HepG2 (cell line): ENCODE measurements around the gene PTPN12. TPM values are rescaled to one million over a fixed set of nuclear protein-coding genes. Genes with fewer than 3 reads are reported as not detected.

Experiments
- ATAC-seq: fragments of 200-7000 bp; cut with Tn5 transposase; 3 replicates; pipeline ENCODE4 v1.9.1; 2020; ENCODE audit warnings: mild to moderate bottlenecking, moderate library complexity
- BruUV-seq: library from RNA; stranded (reverse); fragments of 400-500 nt; replicated peaks from 2 replicates; lab custom pipeline; 2021; lab: Mats Ljungman, UMichigan
- CTCF ChIA-PET: fragments of 300-600 bp; formaldehyde crosslinking; extraction: SDS; loops from one replicate; lab custom pipeline; 2021; ENCODE audit warnings: low total read pairs, inconsistent platforms, low intra/inter-chr PET ratio; lab: Yijun Ruan, JAX
- POLR2A ChIA-PET: fragments of 350-600 bp; sonication (Branson Sonifier 250); formaldehyde crosslinking; loops from one replicate; lab custom pipeline; 2020; ENCODE audit warnings: antibody characterized with exemption, inconsistent platforms; lab: Yijun Ruan, JAX
- DNase-seq: peaks from one replicate; pipeline ENCODE4 v3.0.0-alpha.2; 2015; ENCODE audit warnings: low spot score
- FAIRE-seq: peaks from 3 replicates; lab custom pipeline; 2011; peaks lifted over from hg19 to GRCh38; lab: Jason Lieb, UNC
- H2AFZ ChIP-seq: one replicate; pipeline ENCODE4 v1.6.1; 2011; ENCODE audit warnings: low read length, inconsistent platforms
- H3K27ac ChIP-seq: fragments of 300-600 bp; 3 replicates; pipeline ENCODE4 v1.8.0; 2011; ENCODE audit warnings: mixed run types, mild to moderate bottlenecking, mixed read lengths, low read length, inconsistent platforms; ENCODE audit not compliant: insufficient read depth; ENCODE audit errors: extremely low read length
- H3K27me3 ChIP-seq, 2 experiments: fragments of 200-600 bp in 1 of 2; 2 replicates in 1 of 2; 3 replicates in 1 of 2; pipeline versions ENCODE4 v1.6.0 to v1.8.0; 2011; ENCODE audit warnings: low read length in 2 of 2, mild to moderate bottlenecking in 2 of 2, moderate library complexity in 2 of 2, inconsistent platforms in 1 of 2; ENCODE audit not compliant: insufficient read depth in 2 of 2, control insufficient read depth in 1 of 2
- H3K36me3 ChIP-seq, 2 experiments: fragments of 200-600 bp in 1 of 2; replicated peaks in 1 of 2; 2 replicates in 1 of 2; 3 replicates in 1 of 2; pipeline versions ENCODE4 v1.5.1 to v1.8.0; 2011; ENCODE audit warnings: low read length in 2 of 2, inconsistent platforms in 1 of 2; ENCODE audit not compliant: insufficient read depth in 2 of 2, control insufficient read depth in 1 of 2
- H3K4me1 ChIP-seq: 2 replicates; pipeline ENCODE4 v1.5.1; 2012; ENCODE audit warnings: low read length, inconsistent platforms; ENCODE audit not compliant: insufficient read depth
- H3K4me2 ChIP-seq: 2 replicates; pipeline ENCODE4 v1.6.0; 2011; ENCODE audit warnings: low read depth, low read length, inconsistent platforms
- H3K4me3 ChIP-seq, 3 experiments: fragments of 200-600 bp in 1 of 3; sonication (generic), shearing (Covaris generic) in 1 of 3; replicated peaks in 1 of 3; 2 replicates each; pipeline ENCODE4 v1.5.1; 2011 to 2016; ENCODE audit warnings: low read length in 3 of 3, inconsistent platforms in 2 of 3, low read depth in 2 of 3, mild to moderate bottlenecking in 2 of 3, control low read depth in 1 of 3, mixed read lengths in 1 of 3; ENCODE audit not compliant: insufficient read depth in 1 of 3
- H3K79me2 ChIP-seq: one replicate; pipeline ENCODE4 v1.6.1; 2011; ENCODE audit warnings: low read length, inconsistent platforms; ENCODE audit not compliant: insufficient read depth
- H3K9ac ChIP-seq: 2 replicates; pipeline ENCODE4 v1.6.0; 2011; ENCODE audit warnings: mild to moderate bottlenecking, low read depth, low read length, inconsistent platforms; ENCODE audit not compliant: insufficient read depth
- H3K9me3 ChIP-seq: 2 replicates; pipeline ENCODE4 v1.5.1; 2012; ENCODE audit warnings: mild to moderate bottlenecking, low read length
- H4K20me1 ChIP-seq: 2 replicates; pipeline ENCODE4 v1.6.0; 2011; ENCODE audit warnings: inconsistent platforms, mild to moderate bottlenecking, low read length, moderate library complexity; ENCODE audit not compliant: insufficient read depth
- ATF1 ChIP-seq: IDR thresholded peaks from 2 replicates; pipeline ENCODE4 v1.6.1; 2016; ENCODE audit warnings: mild to moderate bottlenecking, control low read depth
- HOXD1 ChIP-seq: sonication (generic); formaldehyde crosslinking; IDR thresholded peaks from 2 replicates; pipeline ENCODE4 v1.5.0; 2020; ENCODE audit warnings: missing genetic modification reagents
- KDM4B ChIP-seq: sonication (generic); formaldehyde crosslinking; IDR thresholded peaks from 2 replicates; pipeline ENCODE4 v1.4.0; 2020; ENCODE audit warnings: missing genetic modification reagents
- KLF9 ChIP-seq: IDR thresholded peaks from 2 replicates; pipeline ENCODE4 v1.6.1; 2016; ENCODE audit warnings: low read depth
- RAD51 ChIP-seq: fragments of 450-650 bp; IDR thresholded peaks from 2 replicates; pipeline ENCODE4 v1.6.1; 2016; ENCODE audit warnings: borderline replicate concordance
- TOPORS ChIP-seq: sonication (generic); formaldehyde crosslinking; IDR thresholded peaks from 2 replicates; pipeline ENCODE4 v1.8.0; 2023; ENCODE audit warnings: mild to moderate bottlenecking, missing genetic modification reagents
- YY1 ChIP-seq: IDR thresholded peaks from 2 replicates; pipeline ENCODE4 v1.6.1; 2011; ENCODE audit warnings: low read length, low read depth, moderate library complexity, mild to moderate bottlenecking; ENCODE audit not compliant: insufficient read depth, insufficient replicate concordance
- ZFP82 ChIP-seq: sonication (generic); formaldehyde crosslinking; IDR thresholded peaks from 2 replicates; pipeline ENCODE4 v1.5.1; 2020; ENCODE audit warnings: mild to moderate bottlenecking, missing genetic modification reagents, borderline replicate concordance
- ZNF180 ChIP-seq: sonication (generic); formaldehyde crosslinking; IDR thresholded peaks from 2 replicates; pipeline ENCODE4 v1.4.0; 2020; ENCODE audit warnings: low read depth, missing genetic modification reagents, borderline replicate concordance
- ZNF510 ChIP-seq: sonication (generic); formaldehyde crosslinking; IDR thresholded peaks from 2 replicates; pipeline ENCODE4 v1.4.0; 2020; ENCODE audit warnings: low read depth, mild to moderate bottlenecking, missing genetic modification reagents
- ZNF562 ChIP-seq: sonication (generic); formaldehyde crosslinking; IDR thresholded peaks from 2 replicates; pipeline ENCODE4 v1.8.0; 2022; ENCODE audit warnings: missing genetic modification reagents, borderline replicate concordance
- ZNF660 ChIP-seq: sonication (generic); formaldehyde crosslinking; IDR thresholded peaks from 2 replicates; pipeline ENCODE4 v1.5.1; 2020; ENCODE audit warnings: mild to moderate bottlenecking, low read depth, missing genetic modification reagents, borderline replicate concordance
- ZNF83 ChIP-seq: sonication (generic); formaldehyde crosslinking; IDR thresholded peaks from 2 replicates; pipeline ENCODE4 v1.4.0; 2020; ENCODE audit warnings: missing genetic modification reagents, mild to moderate bottlenecking, borderline replicate concordance
- WGBS: methylation state at CpG from one replicate; pipeline ENCODE4 v1.1.6; 2017; ENCODE audit warnings: low lambda C conversion rate; 5-methylcytosine and 5-hydroxymethylcytosine counted together
- in situ Hi-C: cut with HindIII; loops from 2 replicates; pipeline ENCODE4 v1.10.0; 2017; ENCODE audit warnings: low pct_unique_long_range_greater_than_20kb; ENCODE audit not compliant: extremely low pct_ligation_motif_present
- intact Hi-C: fragments of 100-400 bp; cut with micrococcal nuclease; formaldehyde crosslinking; loops from one replicate; pipeline ENCODE4 v1.10.0; 2022; ENCODE audit not compliant: unreplicated experiment
- polyA plus RNA-seq, 8 experiments: library from polyadenylated mRNA; depleted of rRNA in 3 of 8; stranded (reverse) in 7 of 8; unstranded in 1 of 8; fragments of >200 nt; fragmentation: Illumina TruSeq in 4 of 8; extraction: Trizol in 4 of 8; gene quantifications; 2 replicates each; pipeline versions ENCODE4 v1.2.1 to v1.2.3, GENCODE V29; 2011 to 2016; ENCODE audit warnings: low read depth in 4 of 8, missing spikeins in 1 of 8, mixed read lengths in 1 of 8; ENCODE audit not compliant: insufficient read depth in 1 of 8
- total RNA-seq, 5 experiments: library from RNA; depleted of rRNA; stranded (reverse); fragments of >200 nt; fragmentation: Illumina TruSeq; extraction: Trizol; gene quantifications; 2 replicates each; pipeline ENCODE4 v1.2.3, GENCODE V29; 2016; ENCODE audit warnings: low read depth in 1 of 5

The PTPN12 gene
- total and polyA plus RNA-seq, 2 of the 13 experiments (the other 11 are each of a cell fraction or from before 2014, with no cell fraction given), result 22.9 to 56.8 TPM

- FAIRE-seq (no peak), ATAC-seq (no peak)
- TF ChIP-seq ZNF180 (CRISPR knock-in tag), result no peak
- no peak for TF ChIP-seq KLF9 (CRISPR knock-in tag)
Measured at GRCh38 chr7:77498659-77499379, 38.3 kb upstream of the PTPN12 start.

GRCh38 chr7:77501192-77501515 is 35.9 kb upstream of the PTPN12 start:
- Histone ChIP-seq H2AFZ (no peak overlapping the region), H3K4me3 (no peak overlapping the region), H3K79me2 (no peaks in the 10 kb centered on the region), H3K27ac (no peak overlapping the region), H3K36me3 (no peaks in the 10 kb centered on the region), H3K9ac (no peak overlapping the region), H3K9me3 (no peaks in the 10 kb centered on the region), H3K4me2 (no peak overlapping the region), H3K4me1 (peaks cover 11% of the 10 kb centered on the region), H3K27me3 (no peaks in the 10 kb centered on the region), H4K20me1 (no peaks in the 10 kb centered on the region)
- no peak for FAIRE-seq
- TF ChIP-seq TOPORS (CRISPR knock-in tag) (no peak), RAD51 (no peak), ATF1 (no peak), ZNF510 (CRISPR knock-in tag) (no peak), ZNF660 (CRISPR knock-in tag) (no peak), ZNF562 (CRISPR knock-in tag) (no peak), KDM4B (CRISPR knock-in tag) (no peak), ZFP82 (CRISPR knock-in tag) (no peak), ZNF83 (CRISPR knock-in tag) (no peak), HOXD1 (CRISPR knock-in tag) (no peak), YY1 (no peak)
- POLR2A ChIA-PET, result no interaction called here
- ATAC-seq, result no peak
- in situ Hi-C loops, result no loop called here
- WGBS, result 42% methylated on average over 1 of the region's 1 CpG
- no peak for DNase-seq
- BruUV-seq, result no TSS peak
- intact Hi-C loops, result no loop called here
- CTCF ChIA-PET, result no interaction called here

More at GRCh38 chr7:77498659-77499379, 38.3 kb upstream of the PTPN12 start:
- Histone ChIP-seq H3K27me3 (no peaks in the 10 kb centered on the region), H3K4me2 (no peak overlapping the region), H3K79me2 (no peaks in the 10 kb centered on the region), H3K4me1 (peaks cover 25% of the 10 kb centered on the region), H4K20me1 (no peaks in the 10 kb centered on the region), H3K9ac (no peak overlapping the region), H3K9me3 (peaks cover 13% of the 10 kb centered on the region), H2AFZ (no peak overlapping the region), H3K27ac (no peak overlapping the region), H3K36me3 (no peaks in the 10 kb centered on the region), H3K4me3 (no peak overlapping the region)
- in situ Hi-C loops, result no loop called here
- DNase-seq, result no peak
- 67% methylated on average over 6 of the region's 6 CpGs for WGBS
- BruUV-seq, result no TSS peak
- POLR2A ChIA-PET, result no interaction called here
- CTCF ChIA-PET, result no interaction called here
- intact Hi-C loops, result no loop called here
